ENCODE data around the gene TAS1R1.

The TAS1R1 gene

GRCh38 chr1:6554907-6555778 lies at the start of gene TAS1R1:
TAS1R1 (plus strand) TSS chr1:6555307; CDS start chr1:6555374, 67 bp downstream.
- DNase-seq (ENCODE audit: low read depth): no peak

GRCh38 chr1:6505367-6506209 lies 49.5 kb upstream of the TAS1R1 start:
- no peak for DNase-seq (ENCODE audit: low read depth)

GRCh38 chr1:6506210-6507036 lies 48.7 kb upstream of the TAS1R1 start:
- DNase-seq (ENCODE audit: low read depth): no peak

- DNase-seq (ENCODE audit: low read depth): no peak
Observed at GRCh38 chr1:6507037-6507428, 48.1 kb upstream of the TAS1R1 start.

GRCh38 chr1:6507461-6507911 lies 47.6 kb upstream of the TAS1R1 start:
- no peak for DNase-seq (ENCODE audit: low read depth)

- no peak for DNase-seq (ENCODE audit: low read depth)
Observed at GRCh38 chr1:6508154-6508815, 46.8 kb upstream of the TAS1R1 start.

GRCh38 chr1:6508816-6509189 lies 46.3 kb upstream of the TAS1R1 start:
- no peak for DNase-seq (ENCODE audit: low read depth)

GRCh38 chr1:6509220-6509918 lies 45.7 kb upstream of the TAS1R1 start:
- DNase-seq (ENCODE audit: low read depth): no peak

GRCh38 chr1:6509919-6510291 lies 45.2 kb upstream of the TAS1R1 start:
- no peak for DNase-seq (ENCODE audit: low read depth)

- no peak for DNase-seq (ENCODE audit: low read depth)
Observed at GRCh38 chr1:6510493-6510892, 44.6 kb upstream of the TAS1R1 start.

GRCh38 chr1:6511056-6511455 lies 44.1 kb upstream of the TAS1R1 start:
- no peak for DNase-seq (ENCODE audit: low read depth)

- no peak for DNase-seq (ENCODE audit: low read depth)
Observed at GRCh38 chr1:6511561-6512244, 43.4 kb upstream of the TAS1R1 start.

- no peak for DNase-seq (ENCODE audit: low read depth)
Observed at GRCh38 chr1:6512245-6512907, 42.7 kb upstream of the TAS1R1 start.

GRCh38 chr1:6512908-6513280 lies 42.2 kb upstream of the TAS1R1 start:
- DNase-seq (ENCODE audit: low read depth): no peak

- DNase-seq (ENCODE audit: low read depth): no peak
Observed at GRCh38 chr1:6513320-6513801, 41.7 kb upstream of the TAS1R1 start.

GRCh38 chr1:6515771-6516170 lies 39.3 kb upstream of the TAS1R1 start:
- DNase-seq (ENCODE audit: low read depth): no peak

- no peak for DNase-seq (ENCODE audit: low read depth)
Observed at GRCh38 chr1:6517435-6517851, 37.7 kb upstream of the TAS1R1 start.

- no peak for DNase-seq (ENCODE audit: low read depth)
Observed at GRCh38 chr1:6519491-6519934, 35.6 kb upstream of the TAS1R1 start.

- no peak for DNase-seq (ENCODE audit: low read depth)
Observed at GRCh38 chr1:6519935-6520671, 35.0 kb upstream of the TAS1R1 start.
